Thyroid gland (tissue), 4 donors: ENCODE results near the gene HSPA4.

Source experiments
- POLR2A ChIP-seq, 2 donors: fragments of 450-650 bp; IDR thresholded peaks; one replicate each; pipeline ENCODE4 v1.6.1; 2017; ENCODE audit warnings: antibody characterized with exemption in 2 of 2, mild to moderate bottlenecking in 2 of 2, moderate library complexity in 1 of 2
- TF ChIP-seq, protein P1 (sequence below), 6 experiments: fragments of 200-600 bp in 3 of 6; fragments of 450-650 bp in 3 of 6; sonication (generic) in 3 of 6; IDR thresholded peaks; one replicate each; pipeline ENCODE4 v1.5.1; 2016 to 2019; ENCODE audit warnings: antibody characterized with exemption in 6 of 6, mild to moderate bottlenecking in 2 of 6, inconsistent platforms in 1 of 6, moderate library complexity in 1 of 6

DNA sequence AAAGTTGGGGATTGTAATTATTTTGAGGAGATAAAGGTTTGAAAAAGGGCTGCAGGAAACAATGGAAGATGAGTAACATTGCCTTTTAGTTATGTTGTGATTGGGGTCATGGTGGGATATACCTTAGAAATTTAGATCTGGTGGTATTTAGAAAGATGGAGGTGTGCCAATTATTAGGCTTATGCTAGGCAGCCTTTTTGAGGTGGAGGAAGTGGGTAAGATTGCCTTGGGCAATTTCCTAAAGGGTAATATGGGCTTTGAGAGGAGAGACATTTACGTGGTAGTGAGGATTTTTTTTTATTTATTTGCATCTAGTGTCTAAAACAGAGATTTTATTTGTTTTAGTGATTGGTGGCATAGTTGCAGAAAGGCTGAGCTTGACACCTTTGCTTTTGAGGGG lies 10.5 kb downstream of the HSPA4 start:
- TF ChIP-seq, protein P1, sequence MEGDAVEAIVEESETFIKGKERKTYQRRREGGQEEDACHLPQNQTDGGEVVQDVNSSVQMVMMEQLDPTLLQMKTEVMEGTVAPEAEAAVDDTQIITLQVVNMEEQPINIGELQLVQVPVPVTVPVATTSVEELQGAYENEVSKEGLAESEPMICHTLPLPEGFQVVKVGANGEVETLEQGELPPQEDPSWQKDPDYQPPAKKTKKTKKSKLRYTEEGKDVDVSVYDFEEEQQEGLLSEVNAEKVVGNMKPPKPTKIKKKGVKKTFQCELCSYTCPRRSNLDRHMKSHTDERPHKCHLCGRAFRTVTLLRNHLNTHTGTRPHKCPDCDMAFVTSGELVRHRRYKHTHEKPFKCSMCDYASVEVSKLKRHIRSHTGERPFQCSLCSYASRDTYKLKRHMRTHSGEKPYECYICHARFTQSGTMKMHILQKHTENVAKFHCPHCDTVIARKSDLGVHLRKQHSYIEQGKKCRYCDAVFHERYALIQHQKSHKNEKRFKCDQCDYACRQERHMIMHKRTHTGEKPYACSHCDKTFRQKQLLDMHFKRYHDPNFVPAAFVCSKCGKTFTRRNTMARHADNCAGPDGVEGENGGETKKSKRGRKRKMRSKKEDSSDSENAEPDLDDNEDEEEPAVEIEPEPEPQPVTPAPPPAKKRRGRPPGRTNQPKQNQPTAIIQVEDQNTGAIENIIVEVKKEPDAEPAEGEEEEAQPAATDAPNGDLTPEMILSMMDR (IDR thresholded peaks at IDR 0.05): no peak
- no peak for TF ChIP-seq POLR2A (IDR thresholded peaks at IDR 0.05)
